HTR-8/SVneo (cell line): ENCODE results near the gene CLBA1.
"Not testable (repeated sequence)": the region's sequence is repeated elsewhere in the genome, so short reads cannot be mapped to it uniquely, and the experiment has no call there.

Source experiments
- DNase-seq: peaks from one replicate; pipeline ENCODE4 v3.0.0; 2011; ENCODE audit warnings: low spot score, mixed read lengths; ENCODE audit not compliant: insufficient read length
- FAIRE-seq: peaks from 2 replicates; lab custom pipeline; 2011; peaks lifted over from hg19 to GRCh38; lab: Jason Lieb, UNC

Gene CLBA1

GRCh38 chr14:105019861-105020814, 34.5 kb downstream of the CLBA1 start:
- no peak for FAIRE-seq

GRCh38 chr14:105020815-105021655, 35.4 kb downstream of the CLBA1 start, which contains the start of gene CDCA4:
Gene CDCA4 (minus strand): TSS chr14:105021083. CDS start chr14:105011929, 9,154 bp downstream.
- FAIRE-seq = peak; percentile 78
- peak; percentile 97 for DNase-seq

More at GRCh38 chr14:105019861-105020814, 34.5 kb downstream of the CLBA1 start:
- no peak for DNase-seq

GRCh38 chr14:105021656-105022275, 36.2 kb downstream of the CLBA1 start:
- FAIRE-seq (no peak), DNase-seq (peak; percentile 48)

- DNase-seq (no peak), FAIRE-seq (no peak)
Measured at GRCh38 chr14:105022276-105022670, 36.7 kb downstream of the CLBA1 start.

GRCh38 chr14:105023144-105023543, 37.6 kb downstream of the CLBA1 start:
- no peak for DNase-seq
- FAIRE-seq = no peak

- FAIRE-seq (no peak), DNase-seq (no peak)
Measured at GRCh38 chr14:105023791-105024480, 38.3 kb downstream of the CLBA1 start.

- FAIRE-seq (no peak), DNase-seq (no peak)
Measured at GRCh38 chr14:105025429-105025828, 39.8 kb downstream of the CLBA1 start.

- DNase-seq (peak; percentile 46), FAIRE-seq (no peak)
Measured at GRCh38 chr14:105026033-105026785, 40.6 kb downstream of the CLBA1 start.

GRCh38 chr14:105026802-105027563, 41.4 kb downstream of the CLBA1 start:
- FAIRE-seq = no peak
- DNase-seq = no peak

- FAIRE-seq, DNase-seq: not testable (repeated sequence)
Measured at GRCh38 chr14:105027718-105028117, 42.1 kb downstream of the CLBA1 start.

GRCh38 chr14:105028251-105028927, 42.8 kb downstream of the CLBA1 start:
- no peak for DNase-seq

GRCh38 chr14:105029402-105029801, 43.8 kb downstream of the CLBA1 start:
- FAIRE-seq (no peak), DNase-seq (no peak)

More at GRCh38 chr14:105028251-105028927, 42.8 kb downstream of the CLBA1 start:
- no peak for FAIRE-seq

GRCh38 chr14:105030194-105030593, 44.6 kb downstream of the CLBA1 start:
- no peak for DNase-seq
- no peak for FAIRE-seq

- no peak for DNase-seq
- FAIRE-seq = no peak
Measured at GRCh38 chr14:105030836-105031396, 45.3 kb downstream of the CLBA1 start.

GRCh38 chr14:105032451-105032901, 46.9 kb downstream of the CLBA1 start:
- not testable (repeated sequence) for DNase-seq, FAIRE-seq

GRCh38 chr14:105033412-105033900, 47.9 kb downstream of the CLBA1 start:
- DNase-seq, FAIRE-seq: not testable (repeated sequence)
